Measurements from ENCODE around the gene LRBA. TPM values are rescaled to one million over a fixed set of nuclear protein-coding genes. Genes with fewer than 3 reads are reported as not detected.
A peak's percentile ranks its signal among the peaks of the same experiment; 100 is the strongest.

The LRBA gene
- total and polyA plus RNA-seq, 9 of the 15 experiments (the other 6 are each of a cell fraction or from before 2014, with no cell fraction given), result 24.2 to 88.7 (median 59.7) TPM

- no peak for TF ChIP-seq ID3 (CRISPR knock-in tag; IDR thresholded peaks at IDR 0.05)
- TF ChIP-seq ID3 (tag; IDR thresholded peaks at IDR 0.05), result peak; percentile 31; the same call in 1 of the 2 replicates
- TF ChIP-seq PKNOX1 (IDR thresholded peaks at IDR 0.05), result no peak
- TF ChIP-seq ZNF407 (IDR thresholded peaks at IDR 0.05; ENCODE audit: low read depth), result peak; percentile 44; the same call in 1 of the 2 replicates
- no peak for TF ChIP-seq NR4A1 (CRISPR knock-in tag; IDR thresholded peaks at IDR 0.05)
- 0 out of 2 replicates have a peak, but pooled peaks have one; percentile 52 for TF ChIP-seq NR4A1 (tag; IDR thresholded peaks at IDR 0.05)
- TF ChIP-seq POLR3G (IDR thresholded peaks at IDR 0.05; ENCODE audit: extremely low read depth, insufficient read length, insufficient replicate concordance), result no peak
- TF ChIP-seq ZNF282 (CRISPR knock-in tag; IDR thresholded peaks at IDR 0.05), result no peak
- no peak for TF ChIP-seq HLTF (IDR thresholded peaks at IDR 0.05)
- no peak for TF ChIP-seq NR2C1 (IDR thresholded peaks at IDR 0.05)
- TF ChIP-seq NR2C1 (tag; IDR thresholded peaks at IDR 0.05), result peak; percentile 31; the same call in 1 of the 2 replicates
- TF ChIP-seq ZBTB9 (CRISPR knock-in tag; IDR thresholded peaks at IDR 0.05), result peak; percentile 39; the same call in 1 of the 2 replicates
- no peak for TF ChIP-seq ZNF23 (CRISPR knock-in tag; IDR thresholded peaks at IDR 0.05)
- peak; percentile 62; the same call in 1 of the 2 replicates for TF ChIP-seq SMAD4 (CRISPR knock-in tag; conservative IDR thresholded peaks at IDR 0.05)
- peak; percentile 17; the same call in 1 of the 2 replicates for TF ChIP-seq IRF9 (tag; IDR thresholded peaks at IDR 0.05)
- TF ChIP-seq TAF15 (IDR thresholded peaks at IDR 0.05; ENCODE audit: low read depth, low read length), result no peak
- TF ChIP-seq ZNF583 (CRISPR knock-in tag; IDR thresholded peaks at IDR 0.05), result peak; percentile 18; the same call in 1 of the 2 replicates
- no peak for TF ChIP-seq U2AF2 (optimal IDR thresholded peaks at IDR 0.05; ENCODE audit: low read depth, low read length)
Observed at GRCh38 chr4:150315175-150315574, 699.9 kb downstream of the LRBA start (continued).

Data from K562 (cell line).